ENCODE measurements around the gene PLEKHG2.
A peak's percentile ranks its signal among the peaks of the same experiment; 100 is the strongest.

The PLEKHG2 gene

GRCh38 chr19:39419003-39419402 lies 6.5 kb downstream of the PLEKHG2 start:
- no peak for DNase-seq (ENCODE audit: low spot score)

GRCh38 chr19:39420769-39421168 lies 8.3 kb downstream of the PLEKHG2 start:
- DNase-seq (ENCODE audit: low spot score), result no peak

- no peak for DNase-seq (ENCODE audit: low spot score)
These were observed 9.6 kb downstream of the PLEKHG2 start for GRCh38 chr19:39422020-39422419.

- no peak for DNase-seq (ENCODE audit: low spot score)
These were observed 11.0 kb downstream of the PLEKHG2 start for GRCh38 chr19:39423258-39424086.

- no peak for DNase-seq (ENCODE audit: low spot score)
These were observed 12.5 kb downstream of the PLEKHG2 start for GRCh38 chr19:39424934-39425333.

GRCh38 chr19:39425744-39426143 lies 13.3 kb downstream of the PLEKHG2 start:
- DNase-seq (ENCODE audit: low spot score), result no peak

GRCh38 chr19:39426170-39426569 lies 13.7 kb downstream of the PLEKHG2 start:
- no peak for DNase-seq (ENCODE audit: low spot score)

- DNase-seq (ENCODE audit: low spot score), result no peak
These were observed 15.2 kb downstream of the PLEKHG2 start for GRCh38 chr19:39427707-39428106.

GRCh38 chr19:39428283-39429112 lies 16.0 kb downstream of the PLEKHG2 start:
- peak; percentile 89 for DNase-seq (ENCODE audit: low spot score)

- no peak for DNase-seq (ENCODE audit: low spot score)
These were observed 18.5 kb downstream of the PLEKHG2 start for GRCh38 chr19:39430675-39431593.

GRCh38 chr19:39432677-39433025 lies 20.2 kb downstream of the PLEKHG2 start:
- no peak for DNase-seq (ENCODE audit: low spot score)

- DNase-seq (ENCODE audit: low spot score), result no peak
These were observed 21.1 kb downstream of the PLEKHG2 start for GRCh38 chr19:39433480-39434079.

GRCh38 chr19:39434123-39435076 lies 21.9 kb downstream of the PLEKHG2 start:
- no peak for DNase-seq (ENCODE audit: low spot score)

- DNase-seq (ENCODE audit: low spot score), result peak; percentile 98
These were observed 23.3 kb downstream of the PLEKHG2 start, which contains the start of gene RPS16 for GRCh38 chr19:39435499-39436349. TSS of gene RPS16 (minus strand) at chr19:39435949. CDS start at chr19:39435895, 54 bp downstream.

- no peak for DNase-seq (ENCODE audit: low spot score)
These were observed 23.9 kb downstream of the PLEKHG2 start for GRCh38 chr19:39436350-39436716.

- DNase-seq (ENCODE audit: low spot score), result no peak
These were observed 25.9 kb downstream of the PLEKHG2 start for GRCh38 chr19:39438270-39438934.

GRCh38 chr19:39444598-39445195 lies 32.2 kb downstream of the PLEKHG2 start:
- DNase-seq (ENCODE audit: low spot score), result no peak

Data from left forelimb (tissue), 1 donor.